ENCODE results near the gene PTPRS. TPM values are rescaled to one million over a fixed set of nuclear protein-coding genes. Genes with fewer than 3 reads are reported as not detected.

Gene PTPRS
- polyA plus RNA-seq, 3 donors = 0.03 TPM; not detected in 2

GRCh38 chr19:5354403-5354802, 13.8 kb upstream of the PTPRS start:
- no peaks in the 10 kb centered on the region for H3K36me3 ChIP-seq (replicated peaks in 1 of 2; ENCODE audit: control insufficient read depth in 1 of 2, insufficient read depth in 2 of 2, low read length in 2 of 2)
- no peak overlapping the region for H3K4me3 Mint-ChIP-seq
- no peak overlapping the region for H3K4me2 ChIP-seq (replicated peaks; ENCODE audit: extremely low read depth, low read length, poor library complexity, severe bottlenecking)
- no peak overlapping the region for H3K9ac ChIP-seq (ENCODE audit: insufficient read depth, low read length, poor library complexity, severe bottlenecking)
- no peak overlapping the region for H3K27ac ChIP-seq (ENCODE audit: low read depth in 1 of 2, low read length in 2 of 2)
- no peaks in the 10 kb centered on the region for H4K20me1 ChIP-seq (ENCODE audit: insufficient read depth, low read length)
- H3K9me3 ChIP-seq (replicated peaks in 1 of 2; ENCODE audit: control insufficient read depth in 1 of 2, insufficient read depth in 1 of 2, low read length in 2 of 2) = no peaks in the 10 kb centered on the region
- H3K27me3 Mint-ChIP-seq (ENCODE audit: low read depth in 3 of 3) = peaks cover 6 to 18% (median 10%) of the 10 kb centered on the region in 3 donors
- no peak for DNase-seq
- H3K27me3 ChIP-seq (ENCODE audit: control insufficient read depth in 2 of 2, insufficient read depth in 2 of 2, low read length in 2 of 2) = no peaks in the 10 kb centered on the region
- H3K36me3 Mint-ChIP-seq = no peaks in the 10 kb centered on the region
- peak overlapping the region in 1 of 7 donors; percentile 47 for H3K27ac Mint-ChIP-seq
- intact Hi-C loops (cut with micrococcal nuclease) = no loop called here
- WGBS (ENCODE audit: insufficient coverage) = 86% methylated on average over 4 of the region's 4 CpGs
- H3K4me1 Mint-ChIP-seq = no peaks in the 10 kb centered on the region
- no peaks in the 10 kb centered on the region for H3K79me2 ChIP-seq (ENCODE audit: insufficient read depth, low read length)
- no peaks in the 10 kb centered on the region for H3K4me1 ChIP-seq (ENCODE audit: control insufficient read depth in 1 of 2, insufficient read depth in 2 of 2, low read length in 2 of 2)
- TF ChIP-seq, protein P1, sequence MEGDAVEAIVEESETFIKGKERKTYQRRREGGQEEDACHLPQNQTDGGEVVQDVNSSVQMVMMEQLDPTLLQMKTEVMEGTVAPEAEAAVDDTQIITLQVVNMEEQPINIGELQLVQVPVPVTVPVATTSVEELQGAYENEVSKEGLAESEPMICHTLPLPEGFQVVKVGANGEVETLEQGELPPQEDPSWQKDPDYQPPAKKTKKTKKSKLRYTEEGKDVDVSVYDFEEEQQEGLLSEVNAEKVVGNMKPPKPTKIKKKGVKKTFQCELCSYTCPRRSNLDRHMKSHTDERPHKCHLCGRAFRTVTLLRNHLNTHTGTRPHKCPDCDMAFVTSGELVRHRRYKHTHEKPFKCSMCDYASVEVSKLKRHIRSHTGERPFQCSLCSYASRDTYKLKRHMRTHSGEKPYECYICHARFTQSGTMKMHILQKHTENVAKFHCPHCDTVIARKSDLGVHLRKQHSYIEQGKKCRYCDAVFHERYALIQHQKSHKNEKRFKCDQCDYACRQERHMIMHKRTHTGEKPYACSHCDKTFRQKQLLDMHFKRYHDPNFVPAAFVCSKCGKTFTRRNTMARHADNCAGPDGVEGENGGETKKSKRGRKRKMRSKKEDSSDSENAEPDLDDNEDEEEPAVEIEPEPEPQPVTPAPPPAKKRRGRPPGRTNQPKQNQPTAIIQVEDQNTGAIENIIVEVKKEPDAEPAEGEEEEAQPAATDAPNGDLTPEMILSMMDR (IDR thresholded peaks at IDR 0.05) = no peak
- H3K4me3 ChIP-seq (replicated peaks in 1 of 3; ENCODE audit: low read depth in 2 of 3, low read length in 3 of 3) = no peak overlapping the region
- no peaks in the 10 kb centered on the region for H3K9me3 Mint-ChIP-seq
- no peak overlapping the region for H2AFZ ChIP-seq (ENCODE audit: insufficient read depth, low read depth, low read length, poor library complexity, severe bottlenecking)

- H2AFZ ChIP-seq (ENCODE audit: insufficient read depth, low read depth, low read length, poor library complexity, severe bottlenecking) = no peak overlapping the region
- H3K4me2 ChIP-seq (replicated peaks; ENCODE audit: extremely low read depth, low read length, poor library complexity, severe bottlenecking) = no peak overlapping the region
- intact Hi-C loops (cut with micrococcal nuclease) = no loop called here
- Mint-ChIP-seq H3K4me1 (no peaks in the 10 kb centered on the region), H3K36me3 (no peaks in the 10 kb centered on the region), H3K9me3 (no peaks in the 10 kb centered on the region), H3K27me3 (ENCODE audit: low read depth in 3 of 3) (peaks cover 7 to 24% (median 9%) of the 10 kb centered on the region in 3 donors), H3K27ac (no peak overlapping the region), H3K4me3 (no peak overlapping the region)
- no peaks in the 10 kb centered on the region for H3K79me2 ChIP-seq (ENCODE audit: insufficient read depth, low read length)
- no peaks in the 10 kb centered on the region for H4K20me1 ChIP-seq (ENCODE audit: insufficient read depth, low read length)
- no peak for DNase-seq
- H3K9me3 ChIP-seq (replicated peaks in 1 of 2; ENCODE audit: control insufficient read depth in 1 of 2, insufficient read depth in 1 of 2, low read length in 2 of 2) = no peaks in the 10 kb centered on the region
- no peak overlapping the region for H3K4me3 ChIP-seq (replicated peaks in 1 of 3; ENCODE audit: low read depth in 2 of 3, low read length in 3 of 3)
- H3K4me1 ChIP-seq (ENCODE audit: control insufficient read depth in 1 of 2, insufficient read depth in 2 of 2, low read length in 2 of 2) = no peaks in the 10 kb centered on the region
- WGBS (ENCODE audit: insufficient coverage) = 74% methylated on average over 4 of the region's 8 CpGs
- H3K27me3 ChIP-seq (ENCODE audit: control insufficient read depth in 2 of 2, insufficient read depth in 2 of 2, low read length in 2 of 2) = peaks cover 0 to 1% of the 10 kb centered on the region in 2 donors
- H3K9ac ChIP-seq (ENCODE audit: insufficient read depth, low read length, poor library complexity, severe bottlenecking) = no peak overlapping the region
- no peaks in the 10 kb centered on the region for H3K36me3 ChIP-seq (replicated peaks in 1 of 2; ENCODE audit: control insufficient read depth in 1 of 2, insufficient read depth in 2 of 2, low read length in 2 of 2)
- TF ChIP-seq, protein P1 (IDR thresholded peaks at IDR 0.05) = no peak
- H3K27ac ChIP-seq (ENCODE audit: low read depth in 1 of 2, low read length in 2 of 2) = no peak overlapping the region
These were observed 11.7 kb upstream of the PTPRS start for GRCh38 chr19:5352229-5352763.
